HCT116 (cell line): ENCODE results near the gene TRIM13. TPM values are rescaled to one million over a fixed set of nuclear protein-coding genes. Genes with fewer than 3 reads are reported as not detected.

Experiments
- ATAC-seq: fragments of 200-7000 bp; cut with Tn5 transposase; 2 replicates; pipeline ENCODE4 v1.9.1; 2020; ENCODE audit warnings: mild to moderate bottlenecking, moderate library complexity
- BruUV-seq: library from RNA; stranded (reverse); fragments of 400-500 nt; replicated peaks from 2 replicates; lab custom pipeline; 2021; lab: Mats Ljungman, UMichigan
- CTCF ChIA-PET: fragments of 300-600 bp; sonication (Branson Sonifier 250); formaldehyde crosslinking; loops from one replicate; lab custom pipeline; 2021; ENCODE audit warnings: antibody characterized with exemption; lab: Charles Lee
- POLR2A ChIA-PET: fragments of 300-600, 350-600 bp; sonication (Branson Sonifier 250); formaldehyde crosslinking; loops from one replicate; lab custom pipeline; 2021; ENCODE audit warnings: antibody characterized with exemption; lab: Charles Lee
- RAD21 ChIA-PET, 2 experiments: fragments of 300-600 bp; sonication (Branson Sonifier 250); formaldehyde crosslinking; loops; one replicate each; lab custom pipeline; 2023; ENCODE audit warnings: low total read pairs in 2 of 2; ENCODE audit not compliant: uncharacterized antibody in 2 of 2, unreplicated experiment in 2 of 2, low non-redundant PET in 1 of 2; lab: Charles Lee
- DNase-seq: peaks from one replicate; pipeline ENCODE4 v3.0.0-alpha.2; 2010; ENCODE audit warnings: low read depth, low spot score
- H2AFZ ChIP-seq: fragments of 200-600 bp; shearing (Covaris generic), sonication (generic); 2 replicates; pipeline ENCODE4 v1.6.1; 2017; ENCODE audit warnings: low read depth, mixed run types, mixed read lengths, antibody characterized with exemption, low read length; ENCODE audit not compliant: poor library complexity, severe bottlenecking
- H3K27ac ChIP-seq: 2 replicates; pipeline ENCODE4 v1.5.1; 2012; ENCODE audit warnings: low read depth, low read length
- H3K27me3 ChIP-seq: fragments of 200-600 bp; sonication (generic); 2 replicates; pipeline ENCODE4 v1.6.1; 2016; ENCODE audit warnings: mixed run types, low read length, mixed read lengths; ENCODE audit not compliant: insufficient read depth
- H3K36me3 ChIP-seq, 2 experiments: fragments of 200-500 bp in 1 of 2; fragments of 200-600 bp in 1 of 2; sonication (Bioruptor generic) in 1 of 2; sonication (generic) in 1 of 2; 2 replicates each; pipeline versions ENCODE4 v1.5.1 to v1.6.1; 2014 to 2016; ENCODE audit warnings: low read length in 2 of 2, inconsistent platforms in 1 of 2, mixed read lengths in 1 of 2, mixed run types in 1 of 2; ENCODE audit not compliant: insufficient read depth in 2 of 2, control insufficient read depth in 1 of 2
- H3K4me1 ChIP-seq, 2 experiments: fragments of 200-600 bp in 1 of 2; sonication (generic) in 1 of 2; 2 replicates each; pipeline versions ENCODE4 v1.5.1 to v1.6.1; 2012 to 2017; ENCODE audit warnings: low read length in 2 of 2, inconsistent platforms in 1 of 2, mild to moderate bottlenecking in 1 of 2, mixed read lengths in 1 of 2, mixed run types in 1 of 2, moderate library complexity in 1 of 2; ENCODE audit not compliant: insufficient read depth in 2 of 2, control insufficient read depth in 1 of 2
- H3K4me2 ChIP-seq: fragments of 200-600 bp; sonication (generic); 2 replicates; pipeline ENCODE4 v1.6.1; 2017; ENCODE audit warnings: mixed run types, low read length, mixed read lengths
- H3K4me3 ChIP-seq, 2 experiments: fragments of 200-600 bp in 1 of 2; sonication (generic) in 1 of 2; replicated peaks in 1 of 2; 2 replicates each; pipeline ENCODE4 v1.5.1; 2011 to 2016; ENCODE audit warnings: low read length in 2 of 2, control low read depth in 1 of 2, low read depth in 1 of 2, mild to moderate bottlenecking in 1 of 2, mixed read lengths in 1 of 2, mixed run types in 1 of 2
- H3K79me2 ChIP-seq: fragments of 200-600 bp; sonication (generic); 2 replicates; pipeline ENCODE4 v1.6.1; 2017; ENCODE audit warnings: mild to moderate bottlenecking, mixed run types, low read length, moderate library complexity, mixed read lengths; ENCODE audit not compliant: insufficient read depth
- H3K9ac ChIP-seq: fragments of 200-600 bp; sonication (generic); 2 replicates; pipeline ENCODE4 v1.6.1; 2016; ENCODE audit warnings: low read length, mixed read lengths
- H3K9me2 ChIP-seq: fragments of 200-600 bp; sonication (generic), shearing (Covaris generic); 2 replicates; pipeline ENCODE4 v1.6.1; 2017; ENCODE audit warnings: mixed run types, mild to moderate bottlenecking, moderate library complexity; ENCODE audit not compliant: insufficient read depth
- H3K9me3 ChIP-seq, 2 experiments: fragments of 200-500 bp in 1 of 2; fragments of 200-600 bp in 1 of 2; sonication (Bioruptor generic) in 1 of 2; sonication (generic) in 1 of 2; 2 replicates each; pipeline ENCODE4 v1.6.1; 2014 to 2017; ENCODE audit warnings: low read length in 2 of 2, mixed read lengths in 2 of 2, inconsistent platforms in 1 of 2, low read depth in 1 of 2, mild to moderate bottlenecking in 1 of 2, mixed run types in 1 of 2, moderate library complexity in 1 of 2; ENCODE audit not compliant: control insufficient read depth in 1 of 2, insufficient read depth in 1 of 2
- H4K20me1 ChIP-seq: fragments of 200-600 bp; sonication (generic), shearing (Covaris generic); 2 replicates; pipeline ENCODE4 v1.6.1; 2017; ENCODE audit warnings: mixed run types, mild to moderate bottlenecking, moderate library complexity; ENCODE audit not compliant: insufficient read depth
- ATF3 ChIP-seq: IDR thresholded peaks from 2 replicates; pipeline ENCODE4 v1.6.1; 2012
- CBX3 ChIP-seq: IDR thresholded peaks from 2 replicates; pipeline ENCODE4 v1.6.1; 2012; ENCODE audit warnings: low read depth
- CEBPB ChIP-seq: IDR thresholded peaks from 2 replicates; pipeline ENCODE4 v1.6.1; 2012; ENCODE audit warnings: low read depth
- CTCF ChIP-seq, 3 experiments: fragments of 200-600 bp in 1 of 3; sonication (generic) in 1 of 3; IDR thresholded peaks in 2 of 3; conservative IDR thresholded peaks in 1 of 3; 2 replicates each; pipeline ENCODE4 v1.5.1; 2012 to 2017; ENCODE audit warnings: low read depth in 2 of 3, low read length in 2 of 3, antibody characterized with exemption in 1 of 3, borderline replicate concordance in 1 of 3, control low read depth in 1 of 3, mild to moderate bottlenecking in 1 of 3, mixed read lengths in 1 of 3, mixed run types in 1 of 3, moderate library complexity in 1 of 3; ENCODE audit not compliant: insufficient read depth in 1 of 3
- ELF1 ChIP-seq: IDR thresholded peaks from 2 replicates; pipeline ENCODE4 v1.6.1; 2012; ENCODE audit warnings: low read depth, borderline replicate concordance
- EZH2 ChIP-seq: fragments of 200-600 bp; sonication (generic); IDR thresholded peaks from 2 replicates; pipeline ENCODE4 v1.6.1; 2017; ENCODE audit warnings: antibody characterized with exemption, mixed run types
- EZH2phosphoT487 ChIP-seq: fragments of 200-600 bp; IDR thresholded peaks from 2 replicates; pipeline ENCODE4 v1.6.1; 2018; ENCODE audit warnings: antibody characterized with exemption, borderline replicate concordance
- FOSL1 ChIP-seq: IDR thresholded peaks from 2 replicates; pipeline ENCODE4 v1.6.1; 2012; ENCODE audit warnings: low read depth
- JUND ChIP-seq: IDR thresholded peaks from 2 replicates; pipeline ENCODE4 v1.6.1; 2012
- MAX ChIP-seq: IDR thresholded peaks from 2 replicates; pipeline ENCODE4 v1.6.1; 2012
- POLR2A ChIP-seq: IDR thresholded peaks from 2 replicates; pipeline ENCODE4 v1.7.0; 2011; ENCODE audit warnings: borderline replicate concordance; ENCODE audit not compliant: insufficient read depth, insufficient read length; ENCODE audit errors: extremely low read depth
- POLR2AphosphoS5 ChIP-seq: IDR thresholded peaks from 2 replicates; pipeline ENCODE4 v1.6.1; 2011; ENCODE audit warnings: mild to moderate bottlenecking, low read depth, low read length, moderate library complexity
- REST ChIP-seq: IDR thresholded peaks from 2 replicates; pipeline ENCODE4 v1.6.1; 2012; ENCODE audit warnings: low read depth
- SIN3A ChIP-seq: IDR thresholded peaks from 2 replicates; pipeline ENCODE4 v1.6.1; 2012; ENCODE audit warnings: low read depth
- SP1 ChIP-seq: IDR thresholded peaks from 2 replicates; pipeline ENCODE4 v1.6.1; 2012; ENCODE audit warnings: low read depth
- SRF ChIP-seq: IDR thresholded peaks from 2 replicates; pipeline ENCODE4 v1.6.1; 2012; ENCODE audit warnings: low read depth
- YY1 ChIP-seq: IDR thresholded peaks from 2 replicates; pipeline ENCODE4 v1.6.1; 2011; ENCODE audit warnings: low read length, low read depth, moderate library complexity, mild to moderate bottlenecking; ENCODE audit not compliant: insufficient replicate concordance; ENCODE audit errors: extremely low read depth
- ZBTB33 ChIP-seq: IDR thresholded peaks from 2 replicates; pipeline ENCODE4 v1.6.1; 2011; ENCODE audit warnings: mild to moderate bottlenecking, low read length, moderate library complexity; ENCODE audit not compliant: insufficient replicate concordance; ENCODE audit errors: extremely low read depth
- ZFX ChIP-seq: fragments of 450-650 bp; IDR thresholded peaks from 2 replicates; pipeline ENCODE4 v1.6.1; 2017
- intact Hi-C: fragments of 100-400 bp; cut with micrococcal nuclease; formaldehyde crosslinking; loops from 2 replicates; pipeline ENCODE4 v1.10.0; 2022
- total RNA-seq: library from RNA; stranded (reverse); gene quantifications from one replicate; pipeline ENCODE4 v1.2.1, GENCODE V29; 2021; ENCODE audit not compliant: unreplicated experiment

Gene TRIM13
- total RNA-seq, 1 experiment from 2014 or later, result 24.6 TPM

- TF ChIP-seq POLR2A (no peak), CTCF (IDR thresholded peaks at IDR 0.05 in 2 of 3, conservative IDR thresholded peaks at IDR 0.05 in 1 of 3; ENCODE audit: borderline replicate concordance in 1 of 3, insufficient read depth in 1 of 3, low read depth in 2 of 3, low read length in 2 of 3) (no peak), SP1 (no peak), EZH2phosphoT487 (no peak), SIN3A (no peak), MAX (no peak), ZBTB33 (no peak), REST (no peak), FOSL1 (no peak), ZFX (no peak), EZH2 (no peak), YY1 (no peak), CEBPB (no peak), CBX3 (no peak), ATF3 (no peak), ELF1 (no peak), JUND (no peak), SRF (no peak), POLR2AphosphoS5 (no peak)
- Histone ChIP-seq H3K9me3 (no peaks in the 10 kb centered on the region), H3K4me3 (peak overlapping the region; percentile 80 to 84), H4K20me1 (peaks cover 1% of the 10 kb centered on the region; the same call in 1 of the 2 replicates), H3K9me2 (no peaks in the 10 kb centered on the region), H3K4me1 (peaks cover 5 to 19% of the 10 kb centered on the region in 2 experiments; a peak in 3 of 4 replicates), H3K79me2 (peaks cover 56% of the 10 kb centered on the region), H3K27ac (peak overlapping the region; percentile 99), H3K36me3 (peaks cover 24 to 28% of the 10 kb centered on the region in 2 experiments), H3K4me2 (peak overlapping the region; percentile 86), H3K9ac (peak overlapping the region; percentile 98), H2AFZ (no peak overlapping the region), H3K27me3 (no peaks in the 10 kb centered on the region)
- DNase-seq (no peak), ATAC-seq (no peak)
- BruUV-seq, result no TSS peak
- ChIA-PET CTCF (interaction anchor here (0.6 to 2.2 kb wide), 18 partner anchors 9 to 914 kb away, joined by 3 to 16 read pairs (median 6); partner anchors contain the start of genes KCNRG and SPRYD7), RAD21 (interaction anchor here in 1 of 2 experiments (1.2 kb wide), 1 partner anchor 14 kb away, joined by 5 read pairs; no protein-coding TSS in a partner anchor), POLR2A (interaction anchor here (0.9 to 2.6 kb wide), 8 partner anchors 10 to 914 kb away, joined by 3 to 12 read pairs (median 4); partner anchors contain the start of gene RNASEH2B)
- intact Hi-C loops, result loop anchor here (1.0 to 10.0 kb wide), 5 partner anchors 84 to 914 kb away; no protein-coding TSS in a partner anchor
These were observed 1.1 kb downstream of the TRIM13 start for GRCh38 chr13:49997955-49998354.
